ENCODE data around the gene CD151.
A peak's percentile ranks its signal among the peaks of the same experiment; 100 is the strongest.

The CD151 gene

DNA sequence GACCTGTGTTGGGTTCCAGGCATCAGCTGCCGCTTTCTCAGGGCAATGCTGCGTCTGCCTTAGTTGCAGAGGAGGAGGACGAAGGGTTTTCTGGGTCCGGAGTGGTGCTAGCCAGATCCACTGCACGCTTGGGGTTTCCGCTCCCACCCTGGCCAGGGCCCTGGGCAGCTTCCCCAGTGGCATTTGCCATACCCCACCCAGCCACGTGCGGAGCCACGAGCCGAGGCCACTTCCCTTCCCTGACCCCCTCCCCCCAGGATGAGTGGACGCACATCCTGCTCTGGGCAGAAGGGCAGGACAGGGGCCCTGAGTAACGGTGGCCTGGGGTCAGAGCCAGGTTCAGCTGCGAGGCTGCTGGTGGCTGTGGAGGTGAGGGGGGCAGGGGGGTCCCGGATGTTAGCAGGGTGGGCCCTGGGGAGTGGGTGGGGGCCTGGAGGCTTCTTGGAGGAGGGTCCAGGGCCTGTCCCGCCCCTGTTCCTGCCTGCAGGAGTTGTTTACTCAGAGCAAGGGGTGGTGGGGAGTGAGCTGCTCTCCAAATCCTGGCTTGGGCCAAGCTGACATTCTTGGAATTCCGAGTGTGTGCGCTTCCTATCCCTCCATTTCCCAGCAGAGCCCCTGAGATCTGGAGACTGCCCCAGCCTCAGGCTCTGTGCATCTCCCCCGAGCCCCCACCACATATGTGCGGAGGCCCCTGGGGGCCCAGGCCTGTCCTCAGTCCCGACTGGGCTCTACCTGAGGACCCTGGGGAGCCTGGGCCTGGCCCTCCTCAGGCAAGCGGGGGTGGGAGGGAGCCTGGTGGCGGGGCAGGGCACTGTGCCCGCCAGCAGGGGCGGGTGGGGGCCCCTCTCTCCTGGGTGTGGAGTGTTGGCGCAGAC, 11.3 kb downstream of the CD151 start:
- peak; percentile 97 for DNase-seq

DNA sequence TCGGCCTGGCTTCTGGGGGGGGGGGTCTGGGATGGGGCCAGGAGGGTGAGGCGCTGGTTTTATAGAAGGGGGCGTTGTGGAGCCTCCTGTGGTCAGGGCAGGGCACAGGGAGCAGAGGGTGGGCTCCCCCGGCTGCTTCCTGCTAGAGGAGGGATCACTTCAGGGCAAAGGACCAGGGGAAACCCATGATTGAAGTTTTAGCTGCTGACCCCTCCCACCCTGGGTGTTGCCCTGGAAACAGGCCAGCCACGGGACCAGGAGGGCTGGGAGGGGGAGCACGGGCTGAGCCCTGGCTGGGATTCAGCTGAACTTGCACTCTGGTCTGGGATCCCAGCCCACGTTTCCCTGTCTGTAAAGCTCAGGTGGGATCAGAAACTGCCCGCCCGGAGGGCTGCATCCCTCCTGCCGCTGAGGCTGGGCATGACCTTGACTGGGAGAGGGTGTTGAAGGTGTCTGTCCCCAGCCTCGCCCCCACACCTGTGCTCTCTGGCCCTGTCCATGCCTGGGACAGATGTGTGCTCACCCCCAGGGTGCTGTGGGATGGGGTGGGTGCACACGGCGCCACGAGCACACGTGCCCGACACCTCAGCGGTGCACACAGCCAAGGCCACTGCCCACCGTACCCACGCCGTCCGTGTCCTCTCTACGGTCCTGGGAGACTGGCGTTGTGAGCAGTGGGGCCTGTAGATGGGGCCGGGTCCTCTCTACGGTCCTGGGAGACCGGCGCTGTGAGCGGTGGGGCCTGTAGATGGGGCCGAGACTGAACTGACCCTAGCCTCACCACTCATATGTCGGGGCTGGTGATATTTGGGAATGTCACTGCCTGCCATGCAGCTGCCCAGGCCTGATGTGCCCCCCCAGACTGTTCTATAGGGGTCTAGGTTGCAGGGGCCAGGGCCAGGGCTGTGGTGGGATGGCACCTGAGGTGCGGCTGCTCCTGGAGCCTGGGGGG, 12.2 kb downstream of the CD151 start:
- DNase-seq: peak; percentile 90

DNA sequence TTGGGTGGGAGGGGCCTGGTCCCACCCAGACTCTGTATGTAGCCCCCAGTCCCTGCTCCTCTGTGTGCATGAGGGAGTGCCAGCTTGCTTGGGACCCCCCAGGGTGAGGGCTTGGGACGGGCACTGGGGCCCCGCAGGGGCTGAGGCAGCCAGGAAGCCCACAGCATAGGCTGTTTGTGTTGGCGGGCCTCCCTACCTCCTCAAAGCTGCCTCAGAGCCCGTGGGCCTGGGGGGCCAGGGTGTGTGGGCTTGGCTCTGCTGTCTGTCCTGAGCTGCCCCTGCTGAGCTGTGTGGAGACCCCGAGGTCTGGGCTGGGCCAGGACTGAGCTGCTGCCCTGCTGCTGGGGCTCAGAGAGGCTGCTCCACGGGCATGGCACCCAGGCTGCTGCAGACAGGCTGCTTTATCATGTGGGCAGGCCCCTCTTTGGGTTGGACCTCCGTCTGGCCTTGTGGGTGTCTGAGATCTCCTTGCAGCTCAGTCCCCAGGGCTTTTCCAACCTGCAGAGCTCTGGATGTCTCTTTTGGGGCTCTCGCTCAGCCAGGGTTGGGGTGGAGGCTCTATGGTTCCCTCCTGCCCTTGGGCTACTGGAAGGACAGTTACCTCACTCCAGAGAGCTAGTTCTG, 13.2 kb downstream of the CD151 start:
- peak; percentile 77 for DNase-seq

DNA sequence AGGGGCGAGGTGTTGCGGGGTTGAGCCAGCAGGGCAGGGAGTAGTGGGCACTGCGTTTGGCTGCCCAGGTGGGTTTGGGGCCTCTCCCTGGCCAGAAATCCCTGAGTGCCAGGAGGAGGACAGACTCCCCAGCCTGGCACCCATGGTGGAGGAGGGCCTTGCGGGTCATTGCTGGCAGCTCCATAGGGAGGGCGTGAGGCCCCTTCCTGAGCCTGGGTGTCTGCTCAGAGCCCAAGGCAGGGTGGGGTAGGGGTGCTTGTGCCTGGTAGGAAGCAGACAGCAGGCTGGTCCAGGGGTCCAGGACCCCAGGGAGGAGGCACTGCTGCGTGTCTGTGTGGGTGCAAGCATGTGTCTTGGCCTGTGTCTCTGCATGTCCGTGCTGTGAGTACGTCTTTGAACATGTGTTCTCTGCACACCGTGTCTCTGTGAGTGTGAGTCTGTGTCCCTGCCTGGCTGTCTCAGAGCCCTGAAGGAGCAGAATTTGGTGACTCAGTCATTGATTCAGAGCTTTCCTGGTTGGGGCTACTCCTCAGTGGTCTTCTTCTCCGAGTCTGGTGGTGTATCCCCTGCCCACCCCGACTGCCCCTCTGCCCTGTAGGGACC, 13.8 kb downstream of the CD151 start:
- DNase-seq: peak; percentile 51

DNA sequence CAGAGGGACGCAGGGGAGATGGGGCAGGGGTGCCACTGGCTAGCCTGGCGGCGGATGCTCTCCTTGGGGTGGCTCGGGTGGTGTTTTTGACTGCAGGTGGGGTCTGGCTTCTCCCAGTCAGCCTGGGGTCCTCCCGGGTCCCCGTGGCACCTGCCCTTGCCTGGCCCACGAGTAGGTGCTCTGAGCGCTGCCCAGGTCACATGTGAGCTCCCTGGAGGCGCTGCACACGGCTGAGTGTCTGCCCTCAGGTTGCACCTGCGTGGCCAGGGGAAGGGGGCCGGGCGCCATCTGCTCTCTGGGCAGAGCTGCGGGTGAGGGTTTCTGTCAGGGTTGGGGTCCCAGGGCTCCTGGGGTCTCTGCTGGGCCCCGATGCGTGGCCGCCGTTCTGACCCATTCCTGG, 15.1 kb downstream of the CD151 start:
- no peak for DNase-seq

DNA sequence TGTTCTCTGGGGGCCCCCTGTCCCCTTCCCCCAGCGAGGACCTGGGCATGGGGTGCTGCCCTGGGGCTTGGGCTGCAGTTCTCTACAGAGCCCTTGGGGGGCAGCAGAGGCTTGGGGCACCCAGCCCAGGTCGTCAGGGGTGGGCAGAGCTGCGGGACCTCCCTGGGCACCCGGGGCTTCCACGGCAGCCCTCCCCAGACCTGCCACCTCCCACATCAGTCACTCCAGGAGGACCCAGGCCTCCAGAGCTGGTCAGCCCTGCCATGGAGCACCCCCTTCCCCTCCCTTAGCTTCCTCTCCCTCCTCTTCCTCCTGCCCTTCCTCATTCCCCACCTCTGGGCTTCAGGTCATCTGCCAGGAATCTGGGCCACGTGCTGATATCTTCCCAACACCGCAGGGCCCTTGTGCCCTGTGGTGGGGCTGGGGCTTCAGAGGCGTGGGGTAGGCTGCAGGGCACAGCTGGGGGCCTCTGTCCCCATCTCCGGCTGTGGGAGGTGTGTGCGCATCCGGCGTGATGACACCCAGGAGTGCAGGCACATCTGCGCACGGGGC, 15.7 kb downstream of the CD151 start:
- DNase-seq: peak; percentile 38

DNA sequence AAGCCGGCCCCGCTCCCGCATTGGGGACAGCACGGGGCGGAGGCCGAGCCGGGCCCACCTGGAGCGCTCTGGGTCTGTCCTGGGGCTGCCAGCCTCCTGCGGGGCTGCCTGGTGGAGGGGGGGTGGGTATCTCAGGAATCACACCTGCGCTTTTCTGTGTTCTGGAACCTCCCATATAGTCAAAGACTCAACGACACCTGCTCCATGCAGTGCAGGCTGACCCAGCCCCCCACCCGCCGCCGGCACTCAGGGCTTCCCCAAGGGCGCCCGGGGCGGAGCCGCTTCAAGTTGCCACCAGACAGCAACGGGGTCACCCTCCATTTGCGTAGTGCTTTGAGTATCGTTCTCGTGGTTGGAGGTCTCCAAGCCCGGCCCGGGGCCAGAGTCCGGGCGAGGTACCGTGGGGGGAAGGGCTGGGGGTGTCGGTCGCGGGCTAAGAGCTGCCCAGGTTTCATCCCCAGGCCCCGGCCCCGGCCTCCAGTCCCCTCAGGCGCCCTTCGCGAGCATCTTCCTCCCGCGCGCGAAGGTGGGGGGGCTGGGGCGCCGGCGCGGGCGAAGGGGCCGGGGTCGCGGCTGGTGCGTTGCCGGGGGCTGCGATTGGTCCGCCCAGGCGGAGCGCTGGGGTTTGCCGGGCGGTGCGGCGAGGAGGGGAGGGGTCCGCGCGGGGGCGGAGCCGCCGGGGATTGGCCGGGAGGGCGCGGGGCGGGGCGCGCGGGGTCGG, 16.5 kb downstream of the CD151 start:
- DNase-seq: no peak

DNA sequence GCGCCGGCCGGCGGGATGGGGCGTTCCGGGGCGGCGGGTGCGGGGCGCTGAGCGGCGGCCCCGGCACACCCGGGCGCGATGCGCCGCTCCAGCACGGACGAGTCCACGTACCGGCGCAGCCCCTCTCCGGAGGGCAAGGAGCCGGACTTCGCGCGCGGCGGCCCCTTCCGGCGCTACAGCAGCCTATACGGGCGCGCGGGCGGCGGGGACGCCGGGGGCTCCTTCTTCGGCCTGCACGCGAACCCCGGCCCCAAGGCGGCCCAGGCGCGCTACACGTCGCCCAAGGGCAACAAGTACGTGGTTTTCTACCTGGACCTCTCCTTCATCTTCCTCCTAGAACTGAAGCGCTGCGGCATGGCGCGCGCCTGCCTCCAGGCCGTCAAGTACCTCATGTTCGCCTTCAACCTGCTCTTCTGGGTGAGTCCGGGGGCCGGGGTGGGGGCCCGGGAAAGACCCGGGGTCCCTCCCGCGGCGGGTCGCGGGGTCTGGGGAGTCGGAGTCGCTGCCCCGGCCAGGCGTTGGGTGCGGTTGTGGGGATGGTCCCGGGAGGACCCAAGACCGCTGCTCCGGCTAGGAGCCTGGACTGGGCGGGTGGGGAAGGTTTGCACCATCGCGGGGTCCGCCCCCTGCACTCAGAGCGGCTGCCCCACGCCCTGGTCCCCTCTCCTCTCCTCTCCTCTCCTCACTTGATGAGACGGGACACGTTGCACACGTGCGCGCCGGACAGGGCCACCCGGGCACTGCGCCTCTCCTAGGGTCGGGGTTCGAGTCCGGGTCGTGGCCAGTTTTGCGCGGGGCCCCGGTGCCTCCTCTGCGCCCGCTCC, 17.4 kb downstream of the CD151 start:
- DNase-seq: no peak

DNA sequence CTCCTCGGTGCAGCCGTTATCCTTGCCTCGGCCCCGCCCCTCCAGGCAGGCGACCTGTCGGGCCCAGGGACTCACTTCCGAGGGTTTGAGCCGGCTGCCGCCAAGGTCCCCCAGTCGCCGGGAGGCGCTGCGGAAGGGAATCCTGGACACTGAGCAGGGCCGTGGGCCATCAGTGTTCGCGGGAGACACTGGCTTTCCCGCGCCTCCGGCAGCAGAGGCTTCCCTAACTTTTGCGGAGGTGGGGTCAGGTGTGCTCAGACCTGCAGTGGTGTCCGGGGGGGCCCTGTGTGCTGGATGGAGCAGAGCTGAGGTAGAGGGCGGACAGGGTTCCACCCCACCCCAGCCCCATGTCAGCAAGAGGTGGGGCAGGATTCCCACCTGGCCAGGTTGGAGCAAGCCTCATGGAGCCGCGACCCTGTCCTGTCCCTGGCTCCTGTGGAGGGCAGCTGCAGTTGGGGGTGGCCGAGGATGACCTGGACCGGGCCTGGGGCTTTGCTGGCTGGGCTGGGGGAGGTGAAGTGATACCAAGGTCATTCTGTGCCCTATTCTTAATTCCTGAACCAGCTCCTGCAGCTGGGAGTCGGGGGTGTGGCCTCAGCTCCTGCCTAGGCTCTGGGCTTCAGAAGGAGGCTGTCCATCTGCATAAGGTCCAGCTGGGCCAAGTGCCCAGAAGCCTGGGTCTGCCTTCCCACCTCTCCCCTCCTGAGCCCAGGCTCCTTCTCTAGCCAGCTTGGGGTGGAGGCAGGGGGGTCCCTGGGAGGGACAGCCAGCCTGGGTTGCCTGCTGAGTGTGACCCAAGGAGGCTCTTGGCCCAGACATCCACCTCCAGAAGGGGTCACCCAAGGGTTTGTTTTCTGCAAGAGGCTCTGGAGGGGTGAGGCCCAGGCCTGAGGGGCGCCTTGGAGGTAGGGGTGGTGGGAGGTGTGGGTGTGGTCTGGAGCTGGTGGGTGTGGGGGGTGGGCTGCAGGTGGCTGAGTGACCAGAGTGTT, 18.3 kb downstream of the CD151 start:
- no peak for DNase-seq

DNA sequence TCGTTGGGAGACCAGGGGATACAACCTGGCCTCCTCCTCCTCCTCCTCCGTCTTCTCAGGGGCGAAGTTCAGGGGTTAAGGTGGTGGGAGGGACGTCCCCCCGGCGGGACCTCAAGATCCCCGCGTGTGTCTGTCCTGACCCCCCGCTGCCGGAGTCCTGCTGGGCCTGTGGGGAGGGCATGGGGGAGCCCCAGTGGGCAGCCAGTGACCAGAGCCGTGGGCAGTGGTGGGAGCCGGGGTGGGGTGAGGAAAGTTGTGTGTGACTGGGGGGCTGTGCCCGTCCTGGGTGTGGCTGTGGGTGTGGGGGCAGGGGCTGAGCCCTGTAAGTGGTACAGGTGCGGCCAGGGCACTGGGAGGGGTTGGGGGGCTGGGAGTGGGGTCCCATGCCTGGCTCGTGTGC, 20.0 kb downstream of the CD151 start:
- DNase-seq: no peak

DNA sequence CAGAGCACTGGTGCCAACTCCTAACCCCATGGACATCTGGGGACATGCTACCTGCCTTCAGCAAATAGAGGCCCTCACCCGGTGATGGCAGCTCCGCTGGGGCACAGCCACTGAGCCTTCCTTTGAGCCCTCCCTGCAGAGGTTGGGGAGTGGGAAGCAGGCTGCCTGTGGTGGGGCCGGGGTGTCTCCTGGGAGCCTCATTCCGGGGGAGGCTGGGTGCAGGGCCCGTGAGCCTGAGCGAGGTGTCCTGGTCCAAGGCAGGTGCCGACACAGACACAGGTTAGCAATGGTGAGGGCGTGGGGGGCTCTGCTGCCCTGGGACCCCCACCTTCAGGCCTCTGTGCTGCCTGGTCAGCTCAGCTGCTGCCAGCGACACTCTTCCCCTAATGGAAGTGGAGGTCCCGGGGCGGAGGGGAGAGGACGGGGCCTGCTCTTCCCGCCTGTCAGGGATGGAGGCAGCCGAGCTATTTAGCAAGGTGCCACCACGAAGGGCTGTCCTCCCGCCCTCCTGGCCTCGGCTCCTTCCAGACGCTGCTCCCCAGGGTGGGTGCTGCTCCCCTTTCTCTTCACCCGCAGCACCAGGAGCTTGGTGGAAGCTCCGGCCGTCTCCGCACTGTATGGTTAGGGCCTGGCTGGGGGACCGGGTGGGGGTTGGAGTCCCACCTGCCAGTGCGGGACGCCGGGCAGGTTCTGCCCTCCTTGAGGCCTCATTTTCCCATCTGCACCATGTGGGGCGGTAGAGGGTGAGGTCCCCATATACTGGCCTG, 21.1 kb downstream of the CD151 start:
- DNase-seq: no peak

DNA sequence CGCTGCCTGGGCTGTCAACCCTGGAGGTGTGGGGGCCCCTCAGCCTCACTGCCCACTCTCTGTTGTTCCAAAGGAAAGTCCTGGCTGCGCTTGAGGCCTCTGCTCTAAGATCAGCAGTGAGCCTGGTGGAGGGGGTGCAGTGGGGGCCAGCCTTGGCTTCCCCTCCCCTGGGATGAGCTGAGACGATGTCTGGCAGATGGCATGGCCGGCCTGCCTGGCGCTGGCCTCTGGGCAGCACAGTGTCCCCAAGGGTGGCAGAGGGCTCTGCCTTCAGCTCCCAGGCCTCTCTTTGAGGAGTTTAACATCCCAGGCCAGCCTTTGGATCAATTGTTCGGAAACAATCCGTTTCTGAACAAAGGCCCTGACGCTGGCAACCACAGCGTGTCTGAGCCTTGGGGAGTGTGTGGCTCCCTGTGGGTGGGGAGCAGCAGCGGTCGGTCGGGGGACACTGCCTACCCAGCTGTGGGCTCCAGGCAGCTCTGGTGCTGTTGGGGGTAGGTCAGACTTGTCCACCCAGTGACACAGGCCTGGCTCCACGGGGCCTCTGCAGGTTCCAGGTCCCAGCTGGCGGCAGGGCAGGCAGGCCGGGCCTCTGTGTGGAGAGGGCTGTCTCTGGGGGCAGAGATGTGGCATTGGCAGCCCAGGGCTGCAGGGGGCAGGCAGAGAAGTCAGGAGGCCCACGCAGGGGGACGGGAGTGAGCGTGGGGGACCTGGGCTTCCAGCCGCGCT, 22.0 kb downstream of the CD151 start:
- no peak for DNase-seq

DNA sequence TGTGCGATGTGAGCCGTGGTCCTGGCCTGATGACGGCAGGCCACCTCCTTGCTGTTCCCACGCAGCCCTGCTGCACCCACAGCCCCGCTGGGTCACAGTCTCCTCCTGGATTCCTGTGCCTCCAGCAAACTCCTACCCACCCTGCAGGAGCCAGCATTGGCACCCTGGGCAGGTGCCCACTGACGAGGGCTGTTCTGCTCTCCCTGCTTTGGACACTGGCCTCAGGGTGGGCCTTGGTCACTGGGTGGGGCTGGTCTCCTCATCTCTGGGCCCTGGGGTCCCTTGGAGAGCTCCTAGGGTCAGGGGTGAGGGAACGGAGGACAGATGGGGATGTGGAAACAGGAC, 22.6 kb downstream of the CD151 start:
- no peak for DNase-seq

DNA sequence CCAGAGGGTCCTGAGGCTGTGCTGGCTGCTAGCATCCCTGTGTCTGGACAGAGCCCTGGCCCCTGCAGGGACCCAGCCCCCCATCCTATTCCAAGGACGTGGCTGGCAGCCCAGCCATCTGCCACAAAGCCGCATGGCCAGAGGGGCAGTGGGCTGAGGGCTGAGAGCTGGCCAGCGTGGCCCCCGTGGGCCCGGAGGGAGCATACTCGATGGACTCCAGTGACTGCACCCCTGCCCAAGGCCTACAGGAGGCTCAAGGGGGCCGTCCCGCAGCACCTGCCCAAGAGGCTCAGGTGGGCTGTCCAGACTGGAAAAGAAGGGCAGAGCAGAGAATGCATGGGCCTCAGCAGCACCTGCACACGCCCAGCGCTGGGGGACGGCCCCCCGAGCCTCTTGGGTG, 23.0 kb downstream of the CD151 start:
- DNase-seq: no peak

DNA sequence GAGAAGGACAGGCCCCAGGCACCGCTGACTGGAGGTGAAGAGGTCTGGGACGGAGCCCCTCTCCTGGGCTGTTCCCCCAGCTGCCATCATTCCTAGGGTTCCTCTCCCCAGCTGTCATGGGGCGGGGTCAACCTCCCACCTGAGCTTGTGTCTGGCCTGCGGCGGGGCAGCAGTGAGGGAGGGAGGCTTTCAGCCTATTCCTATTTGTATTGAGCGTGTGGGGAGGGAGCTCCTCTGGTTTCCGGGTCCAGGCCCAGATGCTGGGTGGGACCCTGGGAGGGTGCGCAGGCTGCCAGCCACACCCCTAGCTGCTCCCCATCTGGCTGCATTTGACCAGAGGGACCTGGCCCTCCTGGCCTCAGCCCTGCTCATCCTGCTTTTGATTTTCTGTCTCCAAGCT, 23.6 kb downstream of the CD151 start:
- DNase-seq: no peak

DNA sequence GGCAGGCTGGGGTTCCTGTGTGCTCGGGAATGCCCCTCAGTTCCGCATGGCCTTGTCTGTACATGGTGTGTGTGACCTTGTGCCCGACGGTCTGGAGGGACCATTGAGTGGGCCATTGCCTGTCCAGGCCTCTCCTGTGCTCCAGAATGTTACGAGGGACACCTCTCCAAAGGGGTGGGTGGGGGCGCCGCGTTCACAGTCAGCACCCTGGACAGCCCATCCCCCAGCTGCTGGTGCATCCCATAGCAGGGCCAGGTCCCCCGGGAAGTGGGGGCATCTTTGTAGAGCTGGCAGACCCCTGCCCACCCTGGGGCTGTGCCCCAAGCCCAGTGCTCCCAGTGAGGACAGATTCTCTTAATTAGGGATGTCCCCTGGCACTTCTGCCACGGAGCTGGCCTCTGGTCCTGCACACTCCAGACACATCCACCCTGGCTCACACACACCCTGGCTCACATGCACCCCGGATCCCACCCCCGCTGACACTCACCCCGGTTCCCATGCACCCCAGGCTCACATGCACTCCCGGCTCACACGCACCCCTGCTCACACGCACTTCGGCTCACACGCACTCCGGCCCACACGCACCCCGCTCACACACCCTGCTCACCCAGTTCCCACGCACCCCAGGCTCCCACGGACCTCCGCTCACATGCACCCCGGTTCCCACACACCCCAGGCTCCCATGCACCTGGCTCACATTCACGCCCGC, 25.5 kb downstream of the CD151 start:
- no peak for DNase-seq

DNA sequence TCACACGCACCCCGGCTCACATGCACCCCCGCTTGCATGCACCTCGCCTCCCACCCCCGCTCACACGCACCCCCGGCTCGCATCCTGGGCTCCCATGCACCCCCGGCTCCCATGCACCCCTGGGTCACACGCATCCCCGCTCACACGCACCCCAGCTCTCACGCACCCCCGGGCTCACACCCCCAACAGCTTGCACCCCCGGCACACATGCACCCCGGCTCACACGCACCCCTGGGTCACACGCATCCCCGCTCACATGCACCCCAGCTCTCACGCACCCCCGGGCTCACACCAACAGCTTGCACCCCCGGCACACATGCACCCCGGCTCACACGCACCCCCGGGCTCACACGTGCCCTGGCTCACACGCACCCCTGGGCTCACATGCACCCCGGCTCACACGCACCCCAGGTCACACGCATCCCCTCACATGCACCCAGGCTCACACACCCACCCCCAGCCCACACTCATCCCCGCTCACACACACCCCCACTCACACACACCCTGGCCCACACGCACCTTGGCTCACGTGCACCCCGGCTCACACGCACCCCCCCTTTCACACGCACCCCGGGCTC, 26.1 kb downstream of the CD151 start:
- DNase-seq: no peak
